SH-SY5Y (cell line): ENCODE measurements around the gene CCNE1.

Experiments used
- GATA2 ChIP-seq: IDR thresholded peaks from 2 replicates; pipeline ENCODE4 v1.6.1; 2011; ENCODE audit warnings: mild to moderate bottlenecking, low read depth, low read length
- GATA3 ChIP-seq: IDR thresholded peaks from 2 replicates; pipeline ENCODE4 v1.6.1; 2011; ENCODE audit warnings: low read depth, mild to moderate bottlenecking, low read length, moderate library complexity

DNA sequence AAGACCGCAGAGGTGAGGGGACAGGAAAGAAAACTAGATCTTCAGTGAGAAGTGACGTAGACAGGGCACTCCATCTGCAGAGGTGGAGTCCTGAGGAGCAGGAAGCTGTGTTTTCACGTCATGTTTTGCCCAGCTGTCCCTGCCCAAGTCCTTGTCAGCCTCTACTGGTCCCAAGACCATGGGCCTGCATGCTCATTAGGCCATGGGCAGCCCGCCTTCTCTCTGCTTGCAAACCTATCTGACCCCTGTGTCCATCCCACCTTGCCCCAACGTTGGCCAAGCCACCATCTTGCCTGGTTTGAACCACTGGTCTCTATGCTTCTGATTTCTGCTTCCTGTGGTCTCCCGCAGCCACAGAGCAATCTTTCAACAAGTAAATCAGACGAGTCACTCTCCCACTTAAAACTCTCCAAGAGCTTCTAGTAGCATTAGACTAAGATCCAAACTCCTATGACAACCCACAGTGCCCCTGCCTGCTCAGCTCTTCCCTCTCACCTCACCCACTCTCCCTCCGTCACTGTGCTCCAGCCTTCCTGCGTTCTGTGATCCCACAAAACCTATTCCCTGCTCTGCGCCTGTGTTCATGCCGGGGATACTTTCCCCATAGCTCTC is 18.6 kb upstream of the CCNE1 start:
- TF ChIP-seq GATA3 (no peak), GATA2 (no peak)
